ENCODE measurements around the gene RHBDD3. TPM values are rescaled to one million over a fixed set of nuclear protein-coding genes. Genes with fewer than 3 reads are reported as not detected.

RHBDD3 gene
- total RNA-seq, 1 donor from 2014 or later = 29.7 TPM

DNA sequence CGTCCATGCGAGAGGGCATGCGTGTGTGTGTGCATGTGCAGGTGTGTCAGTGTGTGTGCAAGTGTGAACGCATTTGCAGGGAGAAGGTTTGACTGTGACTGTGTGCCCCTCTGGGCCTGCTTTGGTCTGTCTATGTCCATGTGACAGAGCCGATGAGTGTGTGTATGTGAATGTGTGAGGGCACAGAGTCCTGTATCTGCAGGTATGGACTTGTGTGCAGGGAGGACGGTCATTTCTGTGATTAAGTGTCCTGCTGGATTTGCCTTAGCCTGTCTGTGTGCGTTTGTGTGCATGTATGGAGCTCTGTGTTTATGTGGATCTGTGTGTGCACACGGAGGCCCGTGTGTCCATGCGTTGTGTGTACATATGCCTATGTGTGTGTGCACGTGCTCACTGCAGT is 56.7 kb downstream of the RHBDD3 start:
- no peak overlapping the region for H3K27ac ChIP-seq
- no peaks in the 10 kb centered on the region for H3K36me3 ChIP-seq
- H3K27me3 ChIP-seq = no peaks in the 10 kb centered on the region
- intact Hi-C loops (cut with DNase I) = no loop called here
- no peaks in the 10 kb centered on the region for H3K9me3 ChIP-seq
- TF ChIP-seq POLR2A (IDR thresholded peaks at IDR 0.05) = no peak
- peaks cover 8% of the 10 kb centered on the region for H3K4me1 ChIP-seq
- DNase-seq (ENCODE audit: extremely low spot score in 2 of 2) = no peak
- H3K4me3 ChIP-seq = no peak overlapping the region

Other genes with a start within 250 kb of the RHBDD3 start
- not detected for gene C22orf31, start 206.2 kb downstream of the RHBDD3 start, total RNA-seq
- gene KREMEN1, start 194.9 kb downstream of the RHBDD3 start, total RNA-seq = 24.6 TPM
- gene EMID1, start 62.1 kb downstream of the RHBDD3 start, total RNA-seq = 2.5 TPM
- gene EWSR1, start 287 bp upstream of the RHBDD3 start, total RNA-seq = 164 TPM
- 17.4 TPM for gene GAS2L1, start 38.7 kb upstream of the RHBDD3 start, total RNA-seq
- not detected for gene RASL10A, start 47.7 kb upstream of the RHBDD3 start, total RNA-seq
- 60.9 TPM for gene AP1B1, start 120.6 kb upstream of the RHBDD3 start, total RNA-seq
- not detected for gene RFPL1, start 170.6 kb upstream of the RHBDD3 start, total RNA-seq
- gene NEFH, start 212.2 kb upstream of the RHBDD3 start, total RNA-seq = 4.2 TPM

Data from vagina (tissue), 2 donors.